ENCODE measurements around the gene RAD1.

RAD1 gene

DNA sequence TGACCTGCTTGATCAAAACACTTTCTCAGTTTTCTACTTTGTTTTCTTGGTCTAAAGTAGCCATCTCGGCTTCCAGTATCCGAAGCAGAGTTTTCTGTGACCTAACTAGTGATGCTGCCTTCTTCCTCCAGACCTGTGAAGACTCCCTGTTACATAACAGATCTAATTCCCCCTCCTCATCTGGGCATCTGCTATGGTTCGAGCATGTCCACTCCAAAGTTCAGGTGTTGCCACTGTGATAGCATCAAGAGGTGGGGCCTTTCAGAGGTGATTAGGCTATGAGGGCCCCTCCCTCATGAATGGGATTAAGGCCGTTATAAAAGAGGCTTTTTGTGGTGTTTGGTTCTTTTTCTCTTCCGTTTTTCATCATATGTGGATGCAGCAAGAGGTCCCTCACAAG, 56.1 kb downstream of the RAD1 start:
- DNase-seq: no peak

DNA sequence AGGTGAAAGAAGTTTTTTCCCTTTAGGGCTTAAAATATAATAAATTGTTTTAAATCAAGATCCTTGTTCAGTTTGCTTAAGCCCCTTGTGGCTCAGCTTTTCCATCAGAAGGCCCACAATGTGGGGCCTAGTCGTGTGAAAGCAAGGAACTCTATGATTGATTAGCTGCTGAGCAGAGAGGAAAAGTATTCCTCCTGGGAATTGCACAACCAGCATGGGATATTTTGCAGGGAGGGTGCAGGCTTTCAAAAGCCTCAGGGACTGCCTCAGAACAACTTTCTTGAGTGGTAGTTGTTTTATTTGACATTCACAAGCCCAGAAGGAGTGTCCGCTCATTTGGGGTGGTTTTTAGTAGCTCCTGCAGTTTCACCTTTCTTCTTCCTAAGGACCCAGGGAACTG, 56.5 kb downstream of the RAD1 start:
- DNase-seq: no peak

DNA sequence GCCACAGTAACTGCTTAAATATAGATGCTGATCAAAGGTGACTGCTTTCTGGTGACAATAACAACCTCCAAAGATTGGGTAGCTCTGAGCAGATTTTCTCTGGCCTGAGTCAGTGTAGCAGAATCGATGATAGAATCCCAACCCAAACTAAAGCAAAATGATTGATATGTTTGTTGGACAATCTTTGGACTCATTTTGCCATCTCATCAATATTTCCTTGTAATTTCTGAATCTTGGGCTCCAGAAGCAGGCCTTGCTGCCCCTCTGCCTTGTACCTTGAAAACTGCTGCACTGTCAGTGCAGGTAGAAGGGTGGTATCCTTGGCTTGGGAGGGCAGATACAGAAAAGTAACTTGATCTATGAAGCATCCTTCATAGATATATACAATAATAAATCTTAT, 57.4 kb downstream of the RAD1 start:
- DNase-seq: no peak

DNA sequence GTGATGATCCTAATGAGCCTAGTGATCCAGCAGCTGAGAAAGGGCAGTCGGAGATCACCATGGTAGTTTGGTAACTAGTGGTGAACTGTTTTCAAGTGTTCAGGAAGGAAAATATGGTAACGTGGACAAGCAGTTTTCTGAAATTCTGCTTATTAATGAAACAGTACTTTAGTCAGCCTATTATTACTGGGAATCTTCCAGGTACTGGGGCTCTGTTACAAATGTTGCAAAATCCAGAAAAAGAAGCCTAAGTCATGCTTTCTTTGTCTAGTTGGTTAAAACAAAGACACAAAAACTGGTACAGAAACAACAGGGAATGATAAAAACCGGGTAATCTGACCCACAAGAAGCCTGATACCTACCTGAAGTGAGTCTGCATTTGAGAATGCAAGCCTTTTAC, 58.1 kb downstream of the RAD1 start:
- DNase-seq: no peak

Measured in stimulated activated CD4-positive, alpha-beta T cell treated with anti-CD3 and anti-CD28 coated beads, Interleukin-4, amount 100 ng/mL, for 4 hours (primary cell).